HT-29 (cell line): Measurements from ENCODE around the gene SYT2. TPM values are rescaled to one million over a fixed set of nuclear protein-coding genes. Genes with fewer than 3 reads are reported as not detected.

Experiments
- DNase-seq: peaks from one replicate; pipeline ENCODE4 v3.0.0-alpha.2; 2015; ENCODE audit warnings: low spot score
- total RNA-seq: library from RNA; depleted of rRNA; stranded (reverse); fragments of >200 nt; shearing (Covaris generic); gene quantifications from 2 replicates; pipeline ENCODE4 v1.2.3, GENCODE V29; 2014

Gene SYT2
- total RNA-seq, 1 experiment from 2014 or later: 0.10 TPM

DNA sequence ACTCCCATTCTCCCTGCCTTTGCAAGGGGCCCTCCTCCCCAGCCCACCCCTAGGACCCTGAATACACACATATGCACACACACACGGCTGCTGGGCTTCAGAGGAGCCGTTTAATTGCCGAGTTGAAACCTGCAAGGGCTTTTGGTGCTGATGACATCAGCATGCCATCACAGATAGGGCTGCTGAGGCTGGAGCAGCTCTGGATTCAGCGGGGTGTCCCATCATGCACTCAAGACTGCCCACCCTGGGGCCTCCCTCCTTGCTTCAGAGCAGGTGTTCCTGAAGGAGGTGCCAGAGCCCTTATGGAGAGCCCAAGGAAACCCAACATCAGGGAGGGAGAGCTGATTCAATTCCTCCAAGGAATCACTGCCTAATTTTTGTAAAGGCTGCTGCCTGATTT, 5.7 kb downstream of the SYT2 start:
- DNase-seq: no peak

DNA sequence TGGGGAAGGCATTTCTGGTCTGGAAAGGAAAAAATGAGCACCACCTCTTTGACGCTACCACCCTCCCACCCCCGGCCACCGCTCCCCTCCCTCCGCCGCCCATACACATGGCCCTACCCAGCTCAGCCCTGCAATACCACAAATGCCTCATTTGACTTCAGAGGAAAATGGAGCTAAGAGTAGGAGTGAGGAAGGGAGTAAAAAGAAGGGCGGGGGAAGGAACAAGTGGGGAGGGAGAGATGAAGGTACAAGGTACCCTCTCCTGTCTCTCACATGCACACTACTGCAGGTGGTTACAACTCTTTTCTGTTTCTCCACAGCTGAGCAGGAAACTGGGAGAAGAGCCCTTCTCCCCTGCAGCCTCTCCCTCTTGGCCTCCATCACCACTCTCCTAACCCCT, 7.1 kb downstream of the SYT2 start:
- DNase-seq: no peak

DNA sequence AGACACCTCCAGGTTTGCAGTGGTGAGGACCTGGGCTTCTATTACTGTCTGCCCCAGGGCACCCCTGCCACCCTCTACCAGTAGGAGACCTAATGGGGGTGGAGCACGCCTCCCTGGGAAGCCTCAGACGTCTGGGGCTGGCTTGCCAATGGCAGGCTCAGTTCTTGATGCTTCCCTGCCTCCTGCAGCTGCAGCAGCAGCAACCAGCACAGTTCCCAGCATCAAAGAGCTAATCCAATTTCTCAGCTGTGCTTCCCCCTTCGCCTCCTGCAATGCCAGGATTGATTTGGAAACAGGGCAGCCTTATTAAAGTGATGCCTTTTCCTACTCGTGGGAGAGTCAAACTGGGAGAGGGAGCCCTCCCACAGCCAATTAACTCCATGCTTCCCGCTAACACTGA, 8.2 kb downstream of the SYT2 start:
- DNase-seq: no peak

DNA sequence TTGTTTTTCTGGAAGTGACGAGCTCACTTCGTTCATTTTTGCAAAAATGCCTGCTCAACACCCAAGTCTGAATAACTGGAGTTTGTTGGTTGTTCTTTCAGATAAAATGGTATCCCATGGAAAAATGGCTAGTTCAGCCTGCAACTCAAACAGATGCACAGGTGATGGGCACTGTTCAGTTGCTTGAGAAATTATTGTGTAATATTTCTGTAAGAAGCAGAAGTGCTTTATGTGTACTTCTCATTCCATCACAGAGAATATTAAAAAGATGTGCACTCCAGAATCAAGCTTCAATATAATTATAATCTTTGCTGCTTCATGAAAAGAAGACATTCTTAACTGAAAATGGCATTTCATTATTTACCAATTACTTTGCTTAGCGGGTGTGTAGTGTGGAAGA, 9.1 kb downstream of the SYT2 start:
- no peak for DNase-seq

DNA sequence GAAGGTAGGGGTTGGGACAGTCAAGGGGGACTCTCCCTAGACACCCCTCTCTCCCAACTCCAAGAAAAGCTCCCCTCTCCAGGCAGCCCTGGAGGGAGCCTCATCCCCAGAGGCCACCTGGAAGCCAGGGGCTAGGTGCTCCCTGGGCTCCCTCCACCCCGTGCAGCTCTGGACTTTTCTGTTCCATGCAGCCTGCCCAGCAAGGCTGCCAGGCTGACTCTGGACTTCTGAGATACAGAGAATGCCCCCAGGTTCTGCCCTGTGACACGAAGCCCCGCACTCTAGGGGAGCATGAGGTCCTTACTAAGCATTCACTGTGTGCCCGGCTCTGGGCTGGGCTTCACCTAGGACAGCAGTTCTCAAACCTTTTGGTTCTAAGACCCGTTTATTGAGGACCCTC, 10.2 kb downstream of the SYT2 start:
- DNase-seq: no peak

DNA sequence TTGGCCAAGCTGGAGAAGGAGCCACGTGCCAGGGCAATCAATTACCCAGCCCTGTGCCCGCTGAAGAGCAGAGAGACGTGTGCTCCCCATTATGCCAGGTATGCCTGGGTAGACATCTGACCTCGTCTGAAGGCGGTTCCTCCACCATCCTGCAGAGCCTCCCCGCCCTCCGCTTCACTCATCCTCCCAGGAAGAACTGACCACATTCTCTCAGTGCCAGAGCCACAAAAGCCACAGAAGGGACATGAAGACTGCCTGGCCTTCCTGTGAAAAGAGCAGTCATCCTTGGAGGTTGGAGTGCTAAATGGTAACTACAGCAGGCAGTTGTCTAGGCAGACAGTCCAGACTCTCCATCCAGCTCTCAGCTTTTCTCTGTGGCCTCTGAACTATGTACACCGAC, 12.0 kb downstream of the SYT2 start:
- DNase-seq: no peak

DNA sequence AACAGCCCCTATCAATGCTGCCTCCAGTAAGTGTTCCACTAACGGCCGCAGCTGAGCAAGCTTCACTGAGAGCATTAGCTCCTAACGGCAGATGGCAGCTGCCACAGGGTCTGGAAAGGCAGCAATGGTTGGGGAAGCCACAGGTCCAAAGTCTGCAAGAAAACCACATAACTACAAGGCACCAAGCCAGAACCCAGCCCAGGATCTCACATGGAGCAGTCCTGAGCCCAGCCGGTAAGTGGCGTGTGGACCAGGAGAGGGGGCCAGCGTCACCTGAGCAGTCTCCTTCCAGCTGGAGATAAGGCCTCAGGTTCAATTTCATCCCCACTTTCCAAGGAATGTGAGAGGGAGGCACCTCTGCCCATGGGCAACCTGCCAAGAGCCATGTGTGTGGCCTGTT, 13.2 kb downstream of the SYT2 start:
- peak; percentile 54 for DNase-seq

DNA sequence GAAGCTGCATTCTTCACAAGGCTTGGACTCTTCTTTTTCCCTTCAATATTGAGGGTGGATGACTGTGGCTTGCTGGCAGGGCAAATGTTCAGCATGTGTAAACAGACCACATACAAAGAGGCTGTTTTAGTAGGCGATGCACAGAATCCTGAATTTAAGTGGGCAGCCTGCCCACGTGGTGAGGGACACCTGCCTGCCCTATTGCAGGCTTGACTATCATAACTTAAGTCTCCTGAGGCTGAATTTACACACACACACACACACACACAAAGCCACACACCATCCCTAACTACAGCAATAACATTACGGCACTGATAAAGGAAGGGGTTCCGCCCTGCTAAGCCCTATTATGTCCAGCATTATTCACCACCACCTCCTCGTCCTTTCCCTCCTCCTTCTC, 15.9 kb downstream of the SYT2 start:
- no peak for DNase-seq

DNA sequence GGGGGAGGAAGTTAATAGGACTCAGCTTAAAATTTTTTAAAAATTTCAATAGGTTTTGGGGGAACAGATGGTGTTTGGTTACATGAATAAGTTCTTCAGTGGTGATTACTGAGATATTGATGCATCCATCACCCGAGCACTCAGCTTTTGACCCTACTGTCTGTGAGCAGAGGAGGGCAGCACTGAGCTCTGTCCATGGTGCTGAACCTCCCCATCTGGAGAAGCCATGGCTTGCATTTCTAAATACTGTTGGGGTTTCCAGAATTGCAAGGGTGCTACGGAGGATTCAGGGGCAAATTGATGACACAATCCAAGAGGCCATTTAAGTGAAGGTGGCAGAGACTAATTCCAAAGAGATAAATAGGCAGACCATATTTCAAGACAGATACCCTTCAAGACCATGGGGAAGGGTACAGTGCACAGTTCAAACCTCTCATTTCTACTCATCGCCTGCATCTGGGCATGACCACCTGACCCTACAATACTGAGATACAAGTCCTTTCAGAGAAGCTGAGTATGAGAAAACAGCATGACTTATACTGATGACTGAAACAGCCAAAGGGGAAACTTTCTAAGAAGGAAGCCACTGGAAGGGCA, 17.2 kb downstream of the SYT2 start:
- peak; percentile 73 for DNase-seq

DNA sequence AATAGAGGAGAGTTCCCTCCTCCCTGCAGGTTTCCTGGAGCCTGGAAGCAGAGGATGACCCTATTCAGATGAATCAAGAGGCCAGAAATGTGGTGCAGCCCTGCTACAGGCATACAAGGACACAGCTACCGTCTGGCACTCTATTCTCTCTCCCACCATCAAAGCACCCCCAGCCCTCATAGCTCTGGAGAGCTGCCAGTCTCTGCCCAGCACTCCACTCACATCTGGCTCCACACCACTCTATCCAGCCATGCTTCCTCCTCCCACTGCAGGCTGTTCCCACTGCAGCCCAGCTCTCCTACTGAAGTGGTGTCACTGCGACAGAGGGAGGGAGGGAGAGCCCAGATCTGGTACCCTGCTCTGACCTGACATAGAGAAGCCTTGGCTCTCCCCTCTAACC, 18.4 kb downstream of the SYT2 start:
- no peak for DNase-seq

DNA sequence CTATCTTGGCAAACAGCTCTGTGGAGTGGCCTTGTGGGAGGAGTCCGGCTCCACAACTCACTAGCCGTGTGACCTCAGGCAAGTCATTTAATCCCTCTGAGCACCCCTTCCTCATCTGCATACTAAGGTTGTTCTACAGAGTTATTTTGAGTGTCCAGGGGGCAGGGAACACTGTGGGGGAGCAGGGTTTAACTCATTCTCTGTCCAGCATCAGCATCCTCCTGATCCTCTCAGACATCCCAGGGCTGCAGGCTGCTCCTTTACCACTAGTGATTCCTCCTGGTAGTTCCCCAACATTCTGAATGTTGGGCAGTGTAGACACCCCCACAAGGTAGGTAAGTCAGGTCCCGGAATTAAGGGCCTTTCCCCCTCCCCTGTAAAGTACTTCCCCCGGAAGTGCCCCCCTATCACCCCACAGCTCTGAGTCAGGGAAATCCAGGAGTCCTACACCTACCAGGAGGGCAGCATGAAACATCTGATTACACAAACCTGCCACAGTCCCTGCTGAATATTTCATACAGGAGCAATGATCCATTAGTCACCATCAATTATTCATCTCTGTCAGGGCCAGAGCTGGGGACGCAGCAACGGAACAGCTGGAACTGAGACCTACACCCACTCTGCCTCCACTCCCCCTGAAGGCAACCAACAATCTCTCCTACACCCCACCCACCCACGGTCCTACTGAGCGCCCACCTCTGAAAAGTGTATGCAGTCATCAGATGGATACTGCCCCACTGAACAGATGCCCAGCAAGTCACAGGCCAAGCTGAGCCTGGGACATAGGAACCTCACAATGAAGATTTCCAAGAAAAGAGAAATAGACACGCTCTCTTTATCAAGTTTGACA, 20.5 kb downstream of the SYT2 start:
- no peak for DNase-seq

DNA sequence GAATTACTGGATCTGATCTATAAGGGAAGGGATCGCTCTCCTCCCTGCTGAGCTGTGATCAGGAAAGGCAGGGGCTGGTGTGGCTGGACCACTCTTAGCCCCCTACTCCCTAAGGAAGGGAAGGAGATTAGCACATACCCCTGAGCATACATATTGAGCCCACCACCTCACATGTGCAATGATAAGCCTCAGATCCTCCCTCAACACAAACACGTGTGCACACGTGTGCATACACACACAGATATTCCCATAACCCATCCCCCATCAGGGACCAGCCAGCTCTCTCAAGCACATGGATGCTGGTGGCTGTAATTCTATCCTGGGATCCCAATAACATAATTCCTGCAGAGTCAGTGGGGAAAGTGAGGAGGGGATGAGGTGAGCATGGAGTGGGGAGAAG, 21.2 kb downstream of the SYT2 start:
- no peak for DNase-seq

DNA sequence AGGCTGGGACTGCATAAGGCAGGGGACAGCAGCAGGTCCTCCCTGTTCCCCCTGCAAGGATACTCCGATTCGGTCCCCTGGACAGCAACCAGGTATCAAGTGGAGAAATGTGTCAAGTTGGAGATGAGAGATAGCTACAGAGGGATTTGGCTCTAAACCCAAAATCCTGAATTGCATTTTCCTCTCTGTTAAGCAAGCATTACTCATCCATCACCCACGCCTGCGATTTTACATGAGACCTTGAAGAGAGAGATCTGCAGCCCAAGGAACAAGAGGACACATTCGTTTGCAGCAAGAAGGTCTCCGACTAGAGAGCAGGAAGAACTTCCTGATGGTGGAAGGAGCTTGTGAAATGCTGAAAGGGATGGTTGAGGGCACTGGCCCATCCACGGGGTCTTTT, 21.9 kb downstream of the SYT2 start:
- no peak for DNase-seq

DNA sequence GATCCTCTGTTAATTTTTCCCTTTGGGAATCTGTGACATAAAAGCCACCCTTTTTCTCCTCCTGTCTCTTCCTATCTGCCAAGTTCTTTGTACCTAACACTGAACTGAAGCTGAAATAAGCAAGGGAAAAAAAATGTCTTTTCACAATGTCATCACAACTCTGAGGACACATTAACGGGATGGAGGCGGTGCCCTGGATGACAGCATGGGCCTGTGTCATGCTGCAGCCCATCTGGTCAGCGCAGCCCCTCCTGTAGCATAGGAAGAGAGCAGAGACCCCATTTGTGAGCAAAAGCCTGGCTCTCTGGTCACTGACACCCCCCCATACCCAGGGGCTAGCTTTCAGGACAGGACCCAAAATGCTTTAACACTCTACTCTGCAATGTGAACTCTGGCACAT, 22.5 kb downstream of the SYT2 start:
- DNase-seq: no peak

DNA sequence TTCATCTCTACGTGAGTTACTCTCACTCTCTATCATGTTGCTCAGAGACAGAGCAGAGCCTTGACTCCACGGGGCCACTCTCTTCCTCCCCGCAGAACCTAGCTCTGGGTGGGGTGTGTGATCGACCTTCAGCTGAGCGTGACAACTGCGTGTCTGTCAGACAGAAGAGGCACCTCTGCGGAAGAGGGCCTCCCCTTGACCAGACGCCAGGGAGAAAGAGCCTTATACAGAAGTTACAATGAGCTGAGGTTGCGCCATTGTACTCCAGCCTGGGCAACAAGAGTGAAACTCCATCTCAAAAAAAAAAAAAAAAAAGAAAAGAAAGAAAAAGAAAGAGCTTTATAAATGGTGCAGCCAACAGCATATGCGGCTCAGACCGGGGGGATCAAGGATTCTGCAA, 22.9 kb downstream of the SYT2 start:
- no peak for DNase-seq

DNA sequence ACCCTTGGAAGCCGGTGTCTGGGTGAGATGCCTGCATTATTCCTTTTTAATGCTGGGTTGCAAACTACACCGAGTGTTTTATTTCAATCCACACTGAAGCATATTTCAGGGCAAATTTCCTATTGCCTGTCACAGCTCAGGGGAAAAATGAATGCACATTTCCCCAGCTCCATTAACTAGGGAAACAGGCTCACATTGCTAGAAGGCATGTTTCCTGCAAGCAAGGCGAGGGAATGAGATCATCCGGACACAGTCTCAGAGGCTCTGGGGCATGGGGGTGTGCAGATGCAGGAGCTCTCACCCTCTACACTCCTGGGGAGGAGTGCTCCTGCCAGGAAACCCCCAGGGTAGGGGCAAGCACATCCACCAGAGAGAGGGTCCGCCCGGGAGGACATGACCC, 24.6 kb downstream of the SYT2 start:
- no peak for DNase-seq

DNA sequence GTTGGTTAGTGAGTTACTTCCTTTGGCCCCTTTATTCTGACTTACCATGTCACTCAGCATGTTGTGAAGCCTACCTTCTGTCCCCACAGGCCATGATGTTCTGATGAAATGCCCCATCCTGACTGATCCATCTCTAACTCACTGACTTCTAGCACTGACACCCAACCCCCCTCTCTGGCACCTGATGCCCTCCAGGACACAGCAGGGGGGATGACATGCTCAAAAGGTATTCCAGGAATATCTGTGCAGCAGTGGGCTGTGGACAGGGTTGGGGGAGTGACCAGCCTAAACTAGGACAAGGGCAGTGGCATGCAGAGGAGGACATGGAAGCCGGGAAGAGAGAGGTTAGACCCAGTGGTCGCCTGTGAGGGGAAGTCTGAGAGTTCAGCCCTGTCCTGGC, 25.5 kb downstream of the SYT2 start:
- DNase-seq: no peak

DNA sequence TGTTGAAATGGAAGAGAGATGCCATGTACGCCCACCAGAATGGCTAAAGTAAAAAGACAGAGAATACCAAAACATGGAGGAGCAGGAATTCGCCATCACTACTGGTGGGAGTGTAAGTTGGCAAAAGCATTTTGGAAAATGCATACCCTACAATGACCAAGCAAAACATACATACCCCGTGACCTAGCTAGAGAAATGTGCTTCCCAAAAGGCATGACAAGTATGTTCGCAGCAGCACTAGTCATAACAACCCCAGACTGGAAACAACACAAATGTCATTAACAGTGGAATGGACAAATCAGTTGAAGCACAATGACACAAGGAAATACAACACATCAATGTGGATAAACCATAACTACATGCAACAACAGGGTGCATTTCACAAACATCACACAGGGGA, 27.2 kb downstream of the SYT2 start:
- DNase-seq: no peak

DNA sequence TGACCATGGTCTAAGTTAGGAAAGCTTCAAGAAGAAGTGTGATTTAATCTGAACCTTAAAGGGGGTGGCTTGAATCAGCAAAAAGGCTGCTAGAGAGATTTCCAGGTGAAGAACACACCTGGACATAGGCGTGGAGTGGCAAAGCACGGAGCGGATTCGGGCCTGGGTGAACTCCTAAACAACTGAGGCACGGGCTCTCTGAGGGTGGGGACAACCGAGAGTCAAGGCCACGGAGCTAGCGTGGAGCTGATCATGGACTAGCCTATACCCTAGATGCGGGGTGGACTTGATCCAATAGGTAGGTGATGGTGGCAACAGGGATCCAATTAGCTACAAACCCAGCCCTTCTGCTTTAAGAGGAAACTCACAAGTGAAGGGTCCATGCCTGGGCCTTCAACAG, 27.8 kb downstream of the SYT2 start:
- no peak for DNase-seq

DNA sequence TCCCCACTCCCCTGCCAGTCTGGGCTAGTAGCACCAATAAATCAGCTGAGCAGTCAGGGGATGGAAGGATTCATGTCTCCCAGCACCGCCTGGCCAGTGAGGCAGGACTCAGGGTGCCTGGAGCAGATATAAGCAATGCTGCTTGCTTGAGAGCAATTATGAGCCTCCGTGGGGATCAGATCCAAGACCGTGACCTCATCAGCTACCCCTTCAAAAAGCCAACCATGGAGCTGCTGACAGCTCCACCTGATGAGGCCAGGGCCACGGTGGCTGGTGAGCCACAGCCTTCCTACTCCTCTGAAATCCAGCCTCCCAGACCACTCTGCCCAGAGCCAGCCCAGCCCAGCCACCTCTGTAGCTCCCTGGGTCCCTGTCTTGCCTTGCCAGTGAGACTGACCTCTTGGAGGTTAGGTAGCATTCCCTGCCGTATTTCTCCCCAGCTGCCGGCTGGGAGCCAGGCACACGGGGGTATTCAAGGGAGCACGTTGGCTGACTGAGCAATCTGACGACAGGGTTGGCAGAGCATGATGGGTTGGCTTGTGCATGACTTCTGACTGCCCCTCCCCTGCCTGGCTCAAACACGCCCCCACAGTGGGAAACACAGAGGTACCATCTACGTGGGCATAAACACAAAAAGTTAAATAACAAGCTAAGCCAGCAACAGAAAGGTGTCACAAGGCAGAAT, 28.4 kb downstream of the SYT2 start:
- no peak for DNase-seq

DNA sequence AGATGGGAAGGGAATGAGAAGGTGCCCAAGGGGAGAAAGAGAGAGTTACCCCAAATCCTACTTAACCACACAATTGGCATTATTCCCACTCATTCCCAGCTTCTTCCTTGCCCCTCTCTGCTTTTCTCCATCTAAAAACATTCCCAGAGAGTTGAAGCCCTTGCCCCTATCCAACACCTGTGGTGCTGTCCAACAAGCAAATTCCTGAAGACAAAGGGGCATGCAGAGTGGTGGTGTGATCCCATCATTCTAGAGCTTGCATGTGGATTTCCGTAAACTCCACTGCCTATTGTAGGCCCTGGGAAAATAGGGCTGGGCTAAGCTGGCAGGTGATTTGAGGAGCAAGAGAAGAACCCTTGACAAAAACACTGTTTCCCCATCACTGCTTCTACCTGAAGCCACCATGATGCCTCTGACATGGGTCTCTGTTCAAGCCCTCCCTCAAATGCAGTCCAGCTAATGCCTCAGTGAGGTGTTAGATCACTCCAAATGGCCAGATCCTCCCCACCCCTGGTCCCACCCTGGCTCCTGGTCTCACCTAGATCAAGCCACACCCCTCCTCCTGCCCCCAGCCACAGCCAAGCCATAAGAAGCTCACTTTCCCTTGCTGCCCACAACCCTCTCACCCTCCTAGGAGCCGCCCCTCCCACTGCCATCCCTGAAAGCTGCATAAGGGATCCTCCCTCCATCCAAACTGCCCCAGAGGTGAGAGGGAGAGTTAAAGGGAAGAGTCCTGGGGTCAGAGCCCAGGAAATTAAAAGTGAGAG, 29.5 kb downstream of the SYT2 start:
- DNase-seq: no peak
